ENCODE data around the gene OR52I1.

GRCh38 chr11:4619514-4619913, 25.7 kb downstream of the OR52I1 start:
- TF ChIP-seq POLR2A (IDR thresholded peaks at IDR 0.05; ENCODE audit: low read length) (no peak), CTCF (IDR thresholded peaks at IDR 0.05) (no peak), MAX (IDR thresholded peaks at IDR 0.05) (no peak)
